ENCODE measurements around the gene PTPRZ1. TPM values are rescaled to one million over a fixed set of nuclear protein-coding genes. Genes with fewer than 3 reads are reported as not detected.

PTPRZ1 gene
- total RNA-seq, 2 donors from 2014 or later, result 5.1 to 11.7 TPM

- no peak for DNase-seq (ENCODE audit: low spot score)
- no peaks in the 10 kb centered on the region for H3K4me1 ChIP-seq (ENCODE audit: control insufficient read depth in 1 of 2, low read depth in 2 of 2)
- no peak for ATAC-seq (ENCODE audit: insufficient number of reproducible peaks, low FRiP score, low read depth)
These were observed 80.2 kb downstream of the PTPRZ1 start for GRCh38 chr7:121953164-121953563.

GRCh38 chr7:121953601-121954000 is 80.6 kb downstream of the PTPRZ1 start:
- no peak for TF ChIP-seq CTCF (IDR thresholded peaks at IDR 0.05)

More at GRCh38 chr7:121953164-121953563, 80.2 kb downstream of the PTPRZ1 start:
- H3K27me3 ChIP-seq (replicated peaks; ENCODE audit: insufficient read depth), result no peaks in the 10 kb centered on the region
- H3K36me3 ChIP-seq, result no peaks in the 10 kb centered on the region
- no peak overlapping the region for H3K27ac ChIP-seq
- no peak overlapping the region for H3K4me3 ChIP-seq
- no peak for TF ChIP-seq CTCF (IDR thresholded peaks at IDR 0.05)
- H3K9me3 ChIP-seq, result no peaks in the 10 kb centered on the region

DNA sequence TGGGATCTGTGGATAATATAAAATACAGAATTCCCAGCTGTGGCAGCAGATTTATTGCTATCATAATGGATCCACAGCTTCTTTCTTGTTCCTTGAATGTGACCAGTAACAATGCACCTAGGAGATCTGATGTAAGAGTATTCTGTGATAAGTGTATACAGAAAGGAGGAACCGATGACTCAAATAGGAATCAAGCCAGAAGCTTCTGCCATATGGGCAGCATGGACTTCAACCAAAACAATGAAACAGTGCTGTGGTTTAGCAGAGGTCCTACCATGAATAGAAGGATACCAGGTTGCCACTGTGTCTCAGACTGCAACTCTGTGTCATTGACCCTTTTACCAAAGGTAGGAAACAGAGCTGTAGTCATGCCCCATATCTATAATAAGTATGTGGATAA is 81.8 kb downstream of the PTPRZ1 start:
- no peak for TF ChIP-seq CTCF (IDR thresholded peaks at IDR 0.05)
- H3K4me1 ChIP-seq (ENCODE audit: control insufficient read depth in 1 of 2, low read depth in 2 of 2), result no peaks in the 10 kb centered on the region
- H3K36me3 ChIP-seq, result no peaks in the 10 kb centered on the region
- no peaks in the 10 kb centered on the region for H3K27me3 ChIP-seq (replicated peaks; ENCODE audit: insufficient read depth)
- no peaks in the 10 kb centered on the region for H3K9me3 ChIP-seq
- no peak overlapping the region for H3K27ac ChIP-seq
- DNase-seq (ENCODE audit: low spot score), result no peak
- no peak overlapping the region for H3K4me3 ChIP-seq
- ATAC-seq (ENCODE audit: insufficient number of reproducible peaks, low FRiP score, low read depth), result no peak

More at GRCh38 chr7:121953601-121954000, 80.6 kb downstream of the PTPRZ1 start:
- no peaks in the 10 kb centered on the region for H3K27me3 ChIP-seq (replicated peaks; ENCODE audit: insufficient read depth)
- H3K4me1 ChIP-seq (ENCODE audit: control insufficient read depth in 1 of 2, low read depth in 2 of 2), result no peaks in the 10 kb centered on the region
- no peak overlapping the region for H3K4me3 ChIP-seq
- H3K9me3 ChIP-seq, result no peaks in the 10 kb centered on the region
- no peak for DNase-seq (ENCODE audit: low spot score)
- H3K36me3 ChIP-seq, result no peaks in the 10 kb centered on the region
- H3K27ac ChIP-seq, result no peak overlapping the region
- no peak for ATAC-seq (ENCODE audit: insufficient number of reproducible peaks, low FRiP score, low read depth)

- Histone ChIP-seq H3K27me3 (replicated peaks; ENCODE audit: insufficient read depth) (no peaks in the 10 kb centered on the region), H3K4me1 (ENCODE audit: control insufficient read depth in 1 of 2, low read depth in 2 of 2) (no peaks in the 10 kb centered on the region), H3K4me3 (no peak overlapping the region), H3K36me3 (no peaks in the 10 kb centered on the region), H3K27ac (no peak overlapping the region), H3K9me3 (no peaks in the 10 kb centered on the region)
- no peak for TF ChIP-seq CTCF (IDR thresholded peaks at IDR 0.05)
- DNase-seq (ENCODE audit: low spot score), result no peak
- no peak for ATAC-seq (ENCODE audit: insufficient number of reproducible peaks, low FRiP score, low read depth)
These were observed 84.7 kb downstream of the PTPRZ1 start for GRCh38 chr7:121957626-121958025.

DNA sequence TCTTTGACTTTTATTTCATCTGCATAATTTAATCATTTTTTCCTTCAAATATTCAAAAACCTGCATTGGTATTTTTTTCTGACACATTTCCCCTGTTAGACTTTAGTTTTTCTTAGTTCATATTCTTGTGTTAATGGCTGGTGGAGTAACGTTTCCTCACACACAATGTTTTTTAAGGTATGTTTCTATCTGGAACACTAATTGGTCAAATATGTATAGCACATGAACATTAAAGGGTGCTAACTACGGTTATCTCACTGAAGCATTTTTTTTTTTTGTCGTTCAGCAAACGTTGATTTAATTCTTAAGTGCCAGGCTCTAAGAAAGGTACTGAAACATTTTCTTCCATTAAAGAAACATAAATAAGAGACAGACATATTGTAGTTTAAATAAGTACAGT is 87.7 kb downstream of the PTPRZ1 start:
- DNase-seq (ENCODE audit: low spot score) (no peak), ATAC-seq (ENCODE audit: insufficient number of reproducible peaks, low FRiP score, low read depth) (no peak)
- H3K4me1 ChIP-seq (ENCODE audit: control insufficient read depth in 1 of 2, low read depth in 2 of 2), result no peaks in the 10 kb centered on the region
- H3K27me3 ChIP-seq (replicated peaks; ENCODE audit: insufficient read depth), result no peaks in the 10 kb centered on the region
- no peak overlapping the region for H3K4me3 ChIP-seq
- H3K9me3 ChIP-seq, result no peaks in the 10 kb centered on the region
- H3K36me3 ChIP-seq, result no peaks in the 10 kb centered on the region
- TF ChIP-seq CTCF (IDR thresholded peaks at IDR 0.05), result no peak
- H3K27ac ChIP-seq, result no peak overlapping the region

Measured in thoracic aorta (tissue), 2 donors.